Erythroblast (primary cell): ENCODE results near the gene MED27.

ENCODE experiments used
- DNase-seq, 2 experiments: peaks; one replicate each; lab custom pipeline; 2025; lab: John Stamatoyannopoulos, UW
- GATA1 ChIP-seq: IDR thresholded peaks from 2 replicates; pipeline ENCODE4 v1.6.1; 2011; ENCODE audit warnings: low read depth, mild to moderate bottlenecking, control low read depth, low read length, moderate library complexity
- POLR2A ChIP-seq: IDR thresholded peaks from 2 replicates; pipeline ENCODE4 v1.6.1; 2011; ENCODE audit warnings: mild to moderate bottlenecking, low read length

Gene MED27

DNA sequence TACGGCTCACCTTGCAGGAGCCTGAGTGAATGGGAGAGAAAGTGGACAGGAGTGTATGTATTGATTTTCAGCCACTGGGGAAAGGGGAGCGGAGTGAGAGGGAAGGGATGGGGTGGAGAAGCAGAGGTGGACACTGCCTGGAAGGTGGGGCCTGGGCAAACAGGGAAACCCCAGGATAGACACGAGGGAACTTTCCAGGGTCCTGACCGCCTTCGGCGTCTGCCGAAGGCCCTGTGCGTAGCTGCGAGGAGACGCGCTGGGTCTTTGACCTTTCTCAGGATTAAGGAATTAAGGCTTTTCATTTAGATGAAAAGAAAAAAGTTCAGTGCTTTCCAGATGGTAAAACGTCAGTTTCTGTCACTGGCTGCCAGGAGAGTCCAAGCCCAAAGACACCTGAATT is 205.2 kb downstream of the MED27 start:
- DNase-seq, result no peak
- no peak for TF ChIP-seq POLR2A

DNA sequence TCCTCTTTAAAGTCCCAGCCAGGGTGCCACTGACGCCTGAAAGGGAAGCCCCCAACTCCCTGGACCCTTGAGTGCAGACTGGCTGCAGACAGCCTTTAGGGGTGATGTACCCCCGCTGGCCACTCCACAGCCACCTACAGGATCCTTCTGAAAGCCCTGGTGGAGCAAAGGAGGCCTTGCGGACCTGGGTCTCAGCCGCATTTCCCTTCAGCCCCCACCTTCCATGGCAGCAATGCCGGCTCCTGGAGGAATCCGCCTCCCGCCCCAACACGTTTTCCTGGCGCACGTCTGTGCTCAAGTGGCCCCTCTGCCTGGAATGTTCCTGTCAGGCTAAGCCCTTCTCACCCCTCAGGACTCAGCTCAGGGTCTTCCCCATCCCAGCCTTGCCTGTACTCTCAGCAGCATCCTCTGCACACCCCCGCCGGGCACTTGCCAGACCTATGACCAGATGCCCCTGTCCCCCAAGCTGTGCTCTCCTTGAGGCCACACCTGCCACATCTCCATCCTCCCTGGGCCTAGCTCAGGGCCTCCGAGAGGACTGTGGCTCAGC is 205.7 kb downstream of the MED27 start:
- DNase-seq, result no peak
- TF ChIP-seq POLR2A, result no peak
- TF ChIP-seq GATA1, result no peak

DNA sequence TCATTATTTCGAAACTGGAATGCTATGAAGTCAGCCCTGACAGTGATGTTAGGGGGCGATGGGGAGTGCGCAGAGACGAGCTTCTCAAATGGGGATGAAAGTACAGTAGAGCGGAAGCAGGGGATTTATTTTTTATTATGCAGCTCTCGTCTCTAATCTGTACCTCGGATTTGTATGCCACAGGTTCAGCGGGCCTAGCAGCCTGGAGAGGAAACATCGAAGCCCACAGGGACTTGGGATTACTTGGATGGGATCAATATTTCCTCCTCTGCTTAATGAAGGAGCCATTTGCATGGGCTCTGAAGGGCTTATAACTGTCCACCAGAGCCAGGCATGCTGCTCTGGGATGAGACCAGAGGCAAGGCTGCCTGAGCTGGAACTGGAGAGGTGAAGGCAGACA is 206.3 kb downstream of the MED27 start:
- TF ChIP-seq GATA1 (no peak), POLR2A (no peak)
- no peak for DNase-seq

DNA sequence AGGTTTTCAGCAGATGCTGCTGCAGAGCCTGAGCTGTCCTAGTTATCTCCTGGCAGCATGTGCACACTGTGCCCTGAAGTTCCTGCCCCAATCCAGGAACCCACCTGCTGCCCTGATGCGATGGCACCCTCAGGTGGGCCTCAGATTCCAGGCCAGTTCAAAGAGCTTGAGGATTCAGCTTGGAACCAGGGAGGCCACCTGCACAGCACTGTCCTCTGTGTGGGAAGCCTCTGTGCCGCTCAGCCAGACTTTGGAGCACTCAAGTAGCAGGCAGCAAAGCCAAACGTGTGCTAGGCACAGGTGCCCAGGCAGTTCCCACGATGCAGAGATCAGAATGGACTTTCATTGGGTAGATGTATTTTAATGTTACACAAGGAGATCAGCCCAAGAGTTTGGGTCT is 207.0 kb downstream of the MED27 start:
- TF ChIP-seq POLR2A (no peak), GATA1 (no peak)
- no peak for DNase-seq

- DNase-seq, result no peak
- TF ChIP-seq GATA1, result no peak
- TF ChIP-seq POLR2A, result no peak
These were observed 207.7 kb downstream of the MED27 start for GRCh38 chr9:131872006-131872405.

DNA sequence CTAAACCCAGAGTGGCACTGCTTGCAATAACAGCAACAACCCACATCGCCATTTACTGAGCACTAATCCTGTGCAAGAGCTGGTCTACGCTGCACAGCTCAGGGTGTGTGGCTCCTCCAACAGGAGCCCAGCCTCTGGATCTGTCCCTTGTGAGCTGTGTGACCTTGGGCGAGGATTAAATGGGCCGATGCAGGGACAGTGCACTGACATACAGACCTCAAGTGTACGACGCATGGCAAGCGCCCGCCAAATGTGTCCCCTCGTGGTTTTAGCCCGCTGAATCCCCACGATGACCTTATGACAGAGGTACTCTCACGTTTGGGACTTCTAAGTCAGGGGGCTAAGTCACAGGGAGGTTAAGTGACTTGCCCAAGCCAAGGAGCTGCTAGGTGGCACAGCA is 209.5 kb downstream of the MED27 start:
- TF ChIP-seq GATA1, result no peak
- no peak for TF ChIP-seq POLR2A
- DNase-seq, result no peak

- TF ChIP-seq GATA1 (no peak), POLR2A (no peak)
- DNase-seq, result no peak
These were observed 210.3 kb downstream of the MED27 start for GRCh38 chr9:131869348-131869747.

DNA sequence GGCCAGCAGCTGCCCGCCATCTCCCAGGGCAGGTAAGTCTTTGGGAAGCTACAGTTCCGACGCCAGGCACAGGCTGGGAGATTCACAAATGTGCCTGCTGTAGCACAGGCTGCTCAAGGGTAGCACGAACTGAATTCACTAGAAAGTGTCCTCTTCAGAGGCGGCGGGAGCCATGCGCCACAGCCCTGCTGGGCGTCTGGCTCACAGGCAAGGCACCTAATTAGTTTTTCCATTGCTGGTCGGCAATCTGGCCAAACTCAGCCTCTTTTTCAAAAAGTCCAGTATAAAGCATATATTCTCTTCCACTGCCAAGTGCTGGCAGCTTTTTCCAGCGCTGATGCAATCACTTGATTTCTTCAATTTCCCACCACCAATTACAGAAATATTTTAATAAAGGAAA is 210.9 kb downstream of the MED27 start:
- TF ChIP-seq GATA1, result no peak
- no peak for TF ChIP-seq POLR2A
- DNase-seq, result no peak

GRCh38 chr9:131867611-131868192 is 212.0 kb downstream of the MED27 start:
- DNase-seq, result no peak
- TF ChIP-seq GATA1, result no peak
- no peak for TF ChIP-seq POLR2A

GRCh38 chr9:131865446-131866195 is 214.0 kb downstream of the MED27 start:
- TF ChIP-seq GATA1 (no peak), POLR2A (no peak)

GRCh38 chr9:131864531-131864930 is 215.1 kb downstream of the MED27 start:
- no peak for DNase-seq
- TF ChIP-seq GATA1 (no peak), POLR2A (no peak)

More at GRCh38 chr9:131865446-131866195, 214.0 kb downstream of the MED27 start:
- no peak for DNase-seq

DNA sequence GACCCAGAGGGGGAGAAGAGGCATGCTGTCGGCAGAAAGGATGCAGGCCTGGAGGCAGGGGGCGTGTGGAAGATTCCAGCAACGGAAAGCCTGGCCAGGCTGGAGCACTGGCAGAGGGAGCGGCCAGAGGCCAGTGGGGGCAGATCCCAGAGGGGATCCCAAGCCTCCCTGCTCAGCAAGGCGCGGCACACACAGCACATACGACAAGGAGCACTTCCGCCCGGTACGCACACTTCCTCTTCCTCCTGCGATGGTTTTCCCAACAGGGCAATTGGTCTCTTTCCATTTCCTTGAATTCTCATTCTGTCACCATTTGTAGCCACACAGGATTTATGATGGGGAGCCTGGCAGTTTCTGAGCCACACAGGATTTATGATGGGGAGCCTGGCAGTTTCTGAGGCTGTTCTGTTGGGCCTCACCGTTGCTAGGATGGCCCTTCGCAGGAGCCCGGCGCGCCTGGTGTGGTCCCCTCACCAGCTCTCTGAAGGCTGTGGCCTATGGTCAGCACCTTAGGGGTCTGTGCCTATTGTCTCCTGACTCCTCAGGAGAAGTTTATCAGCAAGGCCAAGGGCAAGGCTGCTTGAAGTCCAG is 216.3 kb downstream of the MED27 start:
- TF ChIP-seq GATA1 (no peak), POLR2A (no peak)
- no peak for DNase-seq

GRCh38 chr9:131862261-131862660 is 217.4 kb downstream of the MED27 start:
- DNase-seq, result no peak
- TF ChIP-seq GATA1 (no peak), POLR2A (no peak)

- DNase-seq, result no peak
- no peak for TF ChIP-seq GATA1
- TF ChIP-seq POLR2A, result no peak
These were observed 219.2 kb downstream of the MED27 start for GRCh38 chr9:131860430-131860829.
